ENCODE measurements around the gene MST1. TPM values are rescaled to one million over a fixed set of nuclear protein-coding genes. Genes with fewer than 3 reads are reported as not detected.

Gene MST1
- total RNA-seq, 2 experiments from 2014 or later, result 12.5 to 24.2 TPM

GRCh38 chr3:49659756-49660155 is 29.5 kb downstream of the MST1 start:
- Histone ChIP-seq H4K20me1 (ENCODE audit: insufficient read depth, low read length) (no peaks in the 10 kb centered on the region), H3K4me1 (ENCODE audit: insufficient read depth, low read length, poor library complexity, severe bottlenecking) (no peaks in the 10 kb centered on the region), H3K4me2 (ENCODE audit: low read length) (no peak overlapping the region), H2AFZ (ENCODE audit: low read length) (no peak overlapping the region), H3K4me3 (ENCODE audit: low read depth, low read length, poor library complexity, severe bottlenecking) (no peak overlapping the region), H3K9me2 (ENCODE audit: insufficient read depth, low read length) (no peaks in the 10 kb centered on the region), H3K27ac (ENCODE audit: low read depth, low read length, poor library complexity, severe bottlenecking) (no peak overlapping the region), H3K79me2 (ENCODE audit: insufficient read depth, low read depth, low read length) (no peaks in the 10 kb centered on the region), H3K36me3 (ENCODE audit: insufficient read depth, low read length) (no peaks in the 10 kb centered on the region), H3K9me3 (ENCODE audit: low read length) (no peaks in the 10 kb centered on the region)
- intact Hi-C loops (cut with micrococcal nuclease; ENCODE audit: unreplicated experiment), result no loop called here
- ChIA-PET CTCF (ENCODE audit: unreplicated experiment) (no interaction called here), POLR2A (no interaction called here)
- BruUV-seq (replicated peaks), result no TSS peak
- DNase-seq (ENCODE audit: low spot score), result no peak
- TF ChIP-seq, protein P1, sequence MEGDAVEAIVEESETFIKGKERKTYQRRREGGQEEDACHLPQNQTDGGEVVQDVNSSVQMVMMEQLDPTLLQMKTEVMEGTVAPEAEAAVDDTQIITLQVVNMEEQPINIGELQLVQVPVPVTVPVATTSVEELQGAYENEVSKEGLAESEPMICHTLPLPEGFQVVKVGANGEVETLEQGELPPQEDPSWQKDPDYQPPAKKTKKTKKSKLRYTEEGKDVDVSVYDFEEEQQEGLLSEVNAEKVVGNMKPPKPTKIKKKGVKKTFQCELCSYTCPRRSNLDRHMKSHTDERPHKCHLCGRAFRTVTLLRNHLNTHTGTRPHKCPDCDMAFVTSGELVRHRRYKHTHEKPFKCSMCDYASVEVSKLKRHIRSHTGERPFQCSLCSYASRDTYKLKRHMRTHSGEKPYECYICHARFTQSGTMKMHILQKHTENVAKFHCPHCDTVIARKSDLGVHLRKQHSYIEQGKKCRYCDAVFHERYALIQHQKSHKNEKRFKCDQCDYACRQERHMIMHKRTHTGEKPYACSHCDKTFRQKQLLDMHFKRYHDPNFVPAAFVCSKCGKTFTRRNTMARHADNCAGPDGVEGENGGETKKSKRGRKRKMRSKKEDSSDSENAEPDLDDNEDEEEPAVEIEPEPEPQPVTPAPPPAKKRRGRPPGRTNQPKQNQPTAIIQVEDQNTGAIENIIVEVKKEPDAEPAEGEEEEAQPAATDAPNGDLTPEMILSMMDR (conservative IDR thresholded peaks at IDR 0.05; ENCODE audit: low read length), result no peak
- no peak for TF ChIP-seq EZH2phosphoT487 (IDR thresholded peaks at IDR 0.05; ENCODE audit: borderline replicate concordance, low read depth, low read length)

- no peak overlapping the region for H3K27ac ChIP-seq (ENCODE audit: low read depth, low read length, poor library complexity, severe bottlenecking)
- H3K9me3 ChIP-seq (ENCODE audit: low read length), result no peaks in the 10 kb centered on the region
- POLR2A ChIA-PET, result no interaction called here
- no peak overlapping the region for H3K4me3 ChIP-seq (ENCODE audit: low read depth, low read length, poor library complexity, severe bottlenecking)
- H3K4me1 ChIP-seq (ENCODE audit: insufficient read depth, low read length, poor library complexity, severe bottlenecking), result no peaks in the 10 kb centered on the region
- H3K9me2 ChIP-seq (ENCODE audit: insufficient read depth, low read length), result no peaks in the 10 kb centered on the region
- CTCF ChIA-PET (ENCODE audit: unreplicated experiment), result no interaction called here
- H3K79me2 ChIP-seq (ENCODE audit: insufficient read depth, low read depth, low read length), result no peaks in the 10 kb centered on the region
- H3K4me2 ChIP-seq (ENCODE audit: low read length), result no peak overlapping the region
- H4K20me1 ChIP-seq (ENCODE audit: insufficient read depth, low read length), result no peaks in the 10 kb centered on the region
- H3K36me3 ChIP-seq (ENCODE audit: insufficient read depth, low read length), result no peaks in the 10 kb centered on the region
- BruUV-seq (replicated peaks), result no TSS peak
- DNase-seq (ENCODE audit: low spot score), result no peak
- intact Hi-C loops (cut with micrococcal nuclease; ENCODE audit: unreplicated experiment), result no loop called here
- H2AFZ ChIP-seq (ENCODE audit: low read length), result no peak overlapping the region
- TF ChIP-seq EZH2phosphoT487 (IDR thresholded peaks at IDR 0.05; ENCODE audit: borderline replicate concordance, low read depth, low read length), result no peak
- TF ChIP-seq, protein P1 (conservative IDR thresholded peaks at IDR 0.05; ENCODE audit: low read length), result no peak
These were observed 30.6 kb downstream of the MST1 start for GRCh38 chr3:49658711-49659110.

- no peaks in the 10 kb centered on the region for H3K9me2 ChIP-seq (ENCODE audit: insufficient read depth, low read length)
- no peak for DNase-seq (ENCODE audit: low spot score)
- H3K79me2 ChIP-seq (ENCODE audit: insufficient read depth, low read depth, low read length), result no peaks in the 10 kb centered on the region
- no peak overlapping the region for H3K4me3 ChIP-seq (ENCODE audit: low read depth, low read length, poor library complexity, severe bottlenecking)
- TF ChIP-seq, protein P1 (conservative IDR thresholded peaks at IDR 0.05; ENCODE audit: low read length), result no peak
- no peak for TF ChIP-seq EZH2phosphoT487 (IDR thresholded peaks at IDR 0.05; ENCODE audit: borderline replicate concordance, low read depth, low read length)
- H2AFZ ChIP-seq (ENCODE audit: low read length), result no peak overlapping the region
- H4K20me1 ChIP-seq (ENCODE audit: insufficient read depth, low read length), result no peaks in the 10 kb centered on the region
- intact Hi-C loops (cut with micrococcal nuclease; ENCODE audit: unreplicated experiment), result no loop called here
- H3K27ac ChIP-seq (ENCODE audit: low read depth, low read length, poor library complexity, severe bottlenecking), result no peak overlapping the region
- no peaks in the 10 kb centered on the region for H3K9me3 ChIP-seq (ENCODE audit: low read length)
- ChIA-PET CTCF (ENCODE audit: unreplicated experiment) (no interaction called here), POLR2A (no interaction called here)
- no TSS peak for BruUV-seq (replicated peaks)
- no peaks in the 10 kb centered on the region for H3K36me3 ChIP-seq (ENCODE audit: insufficient read depth, low read length)
- no peak overlapping the region for H3K4me2 ChIP-seq (ENCODE audit: low read length)
- H3K4me1 ChIP-seq (ENCODE audit: insufficient read depth, low read length, poor library complexity, severe bottlenecking), result no peaks in the 10 kb centered on the region
These were observed 31.9 kb downstream of the MST1 start for GRCh38 chr3:49657208-49657915.

All from OCI-LY7 (cell line).